HuH-7.5 (cell line): Measurements from ENCODE around the gene RAMP1.
"Not testable (repeated sequence)": the region's sequence is repeated elsewhere in the genome, so short reads cannot be mapped to it uniquely, and the experiment has no call there.

Experiments used
- DNase-seq: peaks from one replicate; pipeline ENCODE4 v3.0.0; 2011; ENCODE audit warnings: low spot score

The RAMP1 gene

DNA sequence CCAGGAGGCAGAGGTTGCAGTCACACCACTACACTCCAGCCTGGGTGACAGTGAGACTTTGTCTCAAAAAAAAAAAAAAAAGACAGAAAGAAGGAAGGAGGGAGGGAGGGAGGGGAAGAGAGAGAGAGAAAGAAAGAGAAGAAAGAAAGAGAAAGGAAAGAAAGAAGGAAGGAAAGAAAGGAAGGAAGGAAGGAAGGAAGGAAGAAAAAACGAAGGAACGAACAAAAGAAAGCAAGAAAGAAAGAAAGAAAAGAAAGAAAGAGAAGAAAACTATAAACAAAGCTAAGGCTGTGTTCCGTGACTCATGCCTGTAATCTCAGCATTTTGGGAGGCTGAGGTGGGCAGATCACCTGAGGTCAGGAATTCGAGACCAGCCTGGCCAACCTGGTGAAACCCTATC lies 91.9 kb downstream of the RAMP1 start:
- not testable (repeated sequence) for DNase-seq

DNA sequence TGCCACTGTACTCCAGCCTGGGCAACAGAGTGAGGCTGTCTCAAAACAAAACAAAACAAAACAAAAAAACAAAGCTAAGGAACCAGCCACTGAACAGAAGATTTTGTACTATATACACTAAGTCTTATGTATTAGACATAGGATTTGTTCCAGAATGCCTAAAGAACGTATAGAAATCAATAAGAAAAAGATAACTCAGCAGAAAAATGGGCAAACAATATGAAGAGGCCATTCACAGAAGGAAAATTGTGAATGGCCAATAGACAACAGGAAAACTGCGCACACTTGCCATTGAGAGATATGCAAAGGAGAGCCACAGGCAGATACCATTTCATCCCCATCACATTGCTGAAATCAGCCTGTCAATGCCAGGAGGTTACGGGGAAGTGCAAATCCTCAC lies 92.5 kb downstream of the RAMP1 start:
- no peak for DNase-seq

DNA sequence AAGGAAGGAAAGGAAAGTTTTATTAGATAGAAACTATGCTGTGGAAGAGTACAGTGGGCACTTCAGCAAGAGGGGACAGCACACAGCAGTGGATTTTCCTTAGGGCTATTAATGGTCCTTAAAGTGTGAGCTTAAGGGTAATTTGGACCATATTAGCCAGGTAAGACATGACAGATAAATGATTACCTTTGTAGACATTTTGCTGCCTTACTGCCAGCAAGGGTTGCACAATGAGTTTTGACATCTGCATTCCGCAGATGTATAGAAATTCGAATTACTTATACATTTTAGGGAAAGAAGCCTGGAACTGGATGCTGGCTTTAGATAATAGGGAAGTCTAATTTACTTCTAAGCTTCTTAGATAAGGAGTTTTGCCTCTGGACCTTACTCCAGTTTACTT lies 93.4 kb downstream of the RAMP1 start:
- no peak for DNase-seq

DNA sequence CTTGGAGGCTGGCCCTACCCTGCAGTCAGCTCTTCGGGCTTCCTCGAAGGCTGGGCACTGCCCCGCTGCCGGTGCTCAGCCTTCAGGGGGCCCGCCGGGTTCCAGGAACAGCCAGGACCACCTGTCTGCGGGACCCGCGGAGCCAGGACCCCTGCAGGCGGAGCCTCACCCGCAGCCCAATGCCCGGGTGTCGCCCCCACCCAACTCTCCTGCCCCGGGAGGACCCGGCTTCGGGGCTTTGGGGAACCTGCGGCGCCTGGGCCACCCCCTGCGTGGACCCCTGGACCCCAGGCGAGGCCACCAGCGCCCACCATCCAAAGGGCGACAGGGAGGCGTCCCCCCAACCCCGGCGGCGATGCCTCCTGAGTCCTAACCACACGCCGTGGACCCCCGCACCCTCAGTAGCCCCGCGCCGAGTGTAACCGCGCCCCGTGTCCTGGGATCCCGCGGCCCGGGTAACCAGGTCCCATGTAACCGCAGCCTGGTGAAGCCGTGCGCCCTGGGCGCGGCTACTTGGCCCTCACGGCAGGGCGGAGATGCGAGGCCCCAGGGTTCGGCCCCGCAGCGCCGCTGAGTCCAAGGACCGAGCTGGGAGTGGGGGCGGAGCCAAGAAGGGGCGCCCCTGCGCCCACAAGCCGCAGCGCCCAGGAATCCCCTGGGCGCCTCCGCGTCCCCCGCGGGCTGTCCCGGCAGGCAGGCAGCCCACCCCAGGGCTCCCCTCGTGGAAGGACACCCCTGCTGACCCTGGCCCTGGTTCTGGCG lies 96.4 kb downstream of the RAMP1 start:
- no peak for DNase-seq

DNA sequence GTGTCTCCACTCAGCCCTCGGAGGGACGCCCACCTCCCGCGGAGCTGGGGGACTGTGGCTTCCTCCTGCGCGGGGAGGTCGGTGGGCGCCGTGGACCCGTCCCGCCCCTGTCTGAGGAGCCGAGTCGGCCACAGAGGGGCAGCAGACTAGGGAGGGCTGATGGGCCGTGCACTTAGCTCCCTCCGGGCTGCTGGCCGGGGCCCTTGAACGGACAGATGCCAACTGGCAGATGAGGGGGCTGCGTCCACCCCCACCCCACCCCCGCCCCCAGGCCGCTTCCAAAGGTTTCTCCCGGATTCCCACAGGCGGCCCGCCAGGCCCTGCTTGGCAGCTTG lies 96.9 kb downstream of the RAMP1 start:
- DNase-seq = no peak

DNA sequence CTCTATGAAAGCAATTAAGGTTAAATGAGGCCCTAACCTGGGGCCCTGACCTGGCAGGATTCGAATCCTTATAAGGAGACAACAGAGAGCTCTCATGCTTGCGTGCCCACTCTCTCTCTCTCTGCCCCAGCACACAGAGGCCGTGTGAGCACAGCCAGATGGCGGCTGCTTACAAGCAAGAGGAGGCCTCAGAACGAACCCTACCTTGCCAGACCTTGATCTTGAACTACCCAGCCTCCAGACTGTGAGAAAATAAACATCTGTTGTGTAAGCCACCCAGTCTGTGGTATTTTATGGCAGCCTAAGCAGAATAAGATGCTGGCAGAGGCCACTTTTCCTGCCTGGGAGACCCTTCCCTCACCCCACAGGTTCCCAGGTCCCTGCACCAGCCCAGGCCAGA lies 102.2 kb downstream of the RAMP1 start:
- DNase-seq = no peak
